MM.1S (cell line): ENCODE results near the gene PPP2R5E.

Experiments used
- CTCF ChIP-seq: fragments of 300-600 bp; sonication (generic); IDR thresholded peaks from 2 replicates; pipeline ENCODE4 v1.5.1; 2016; ENCODE audit warnings: antibody characterized with exemption, low read length, mixed read lengths
- EZH2 ChIP-seq: fragments of 300-600 bp; sonication (generic); optimal IDR thresholded peaks from 2 replicates; pipeline ENCODE3; 2017; ENCODE audit warnings: low read depth, mild to moderate bottlenecking, antibody characterized with exemption, low read length, mixed read lengths
- EZH2phosphoT487 ChIP-seq: fragments of 300-600 bp; sonication (generic); IDR thresholded peaks from 2 replicates; pipeline ENCODE4 v1.6.1; 2018; ENCODE audit warnings: antibody characterized with exemption, low read length

DNA sequence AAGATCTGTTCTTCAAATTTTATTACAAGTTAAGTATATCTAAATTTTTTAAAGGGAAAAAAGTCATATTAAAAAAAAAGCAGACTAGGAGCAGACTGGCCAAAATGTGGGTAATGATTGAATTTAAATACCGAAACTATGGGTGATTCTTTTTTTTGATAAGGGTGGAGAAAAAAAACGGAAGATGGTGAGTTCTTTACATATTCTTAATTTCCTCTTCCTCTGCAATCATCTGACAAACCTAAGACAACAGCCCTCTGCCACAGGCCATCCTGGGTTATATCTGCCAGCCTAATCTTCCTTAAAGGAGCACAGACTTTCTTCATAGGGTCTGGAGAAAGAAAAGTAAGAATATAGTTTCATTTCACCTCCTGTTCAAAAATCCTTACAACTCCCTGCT, 108.0 kb downstream of the PPP2R5E start:
- TF ChIP-seq CTCF (no peak), EZH2 (no peak), EZH2phosphoT487 (no peak)
